OCI-LY7 (cell line): Measurements from ENCODE around the gene PCNT.

Source experiments
- EZH2phosphoT487 ChIP-seq: fragments of 200-600 bp; sonication (generic); IDR thresholded peaks from 2 replicates; pipeline ENCODE4 v1.6.1; 2018; ENCODE audit warnings: low read depth, borderline replicate concordance, mild to moderate bottlenecking, mixed run types, antibody characterized with exemption, low read length, moderate library complexity, mixed read lengths
- TF ChIP-seq, protein P1 (sequence below): fragments of 200-600 bp; sonication (generic); conservative IDR thresholded peaks from 2 replicates; pipeline ENCODE4 v1.5.1; 2014; ENCODE audit warnings: mild to moderate bottlenecking, antibody characterized with exemption, low read length, moderate library complexity, mixed read lengths

DNA sequence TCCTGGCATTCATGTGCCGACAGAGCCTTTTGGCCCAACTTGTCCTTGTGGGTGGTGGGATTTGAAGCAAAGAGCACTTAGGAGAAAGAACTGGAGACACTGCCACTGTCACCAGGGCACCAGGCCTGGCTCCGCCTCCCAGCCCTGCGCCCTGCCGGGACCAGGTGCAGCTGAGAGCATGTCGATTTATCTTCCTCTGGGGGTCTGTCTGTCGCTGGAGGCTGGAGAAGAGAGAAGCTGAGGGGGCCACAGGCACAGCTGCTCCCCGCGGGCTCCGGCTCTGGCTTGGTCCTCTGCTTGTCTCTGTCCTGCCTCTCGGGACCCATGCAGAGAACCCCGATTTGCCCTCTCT lies 28.2 kb downstream of the PCNT start:
- TF ChIP-seq, protein P1, sequence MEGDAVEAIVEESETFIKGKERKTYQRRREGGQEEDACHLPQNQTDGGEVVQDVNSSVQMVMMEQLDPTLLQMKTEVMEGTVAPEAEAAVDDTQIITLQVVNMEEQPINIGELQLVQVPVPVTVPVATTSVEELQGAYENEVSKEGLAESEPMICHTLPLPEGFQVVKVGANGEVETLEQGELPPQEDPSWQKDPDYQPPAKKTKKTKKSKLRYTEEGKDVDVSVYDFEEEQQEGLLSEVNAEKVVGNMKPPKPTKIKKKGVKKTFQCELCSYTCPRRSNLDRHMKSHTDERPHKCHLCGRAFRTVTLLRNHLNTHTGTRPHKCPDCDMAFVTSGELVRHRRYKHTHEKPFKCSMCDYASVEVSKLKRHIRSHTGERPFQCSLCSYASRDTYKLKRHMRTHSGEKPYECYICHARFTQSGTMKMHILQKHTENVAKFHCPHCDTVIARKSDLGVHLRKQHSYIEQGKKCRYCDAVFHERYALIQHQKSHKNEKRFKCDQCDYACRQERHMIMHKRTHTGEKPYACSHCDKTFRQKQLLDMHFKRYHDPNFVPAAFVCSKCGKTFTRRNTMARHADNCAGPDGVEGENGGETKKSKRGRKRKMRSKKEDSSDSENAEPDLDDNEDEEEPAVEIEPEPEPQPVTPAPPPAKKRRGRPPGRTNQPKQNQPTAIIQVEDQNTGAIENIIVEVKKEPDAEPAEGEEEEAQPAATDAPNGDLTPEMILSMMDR, result no peak
- no peak for TF ChIP-seq EZH2phosphoT487
